HG03159 (cell line): ENCODE measurements around the gene RERE.

Experiments used
- ATAC-seq: cut with Tn5 transposase; IDR thresholded peaks from one replicate; pipeline ENCODE4 v1.9.1; 2021; ENCODE audit warnings: mild to moderate bottlenecking, moderate library complexity; ENCODE audit not compliant: unreplicated experiment

RERE gene

GRCh38 chr1:8376358-8376840 is 441.0 kb downstream of the RERE start:
- no peak for ATAC-seq

DNA sequence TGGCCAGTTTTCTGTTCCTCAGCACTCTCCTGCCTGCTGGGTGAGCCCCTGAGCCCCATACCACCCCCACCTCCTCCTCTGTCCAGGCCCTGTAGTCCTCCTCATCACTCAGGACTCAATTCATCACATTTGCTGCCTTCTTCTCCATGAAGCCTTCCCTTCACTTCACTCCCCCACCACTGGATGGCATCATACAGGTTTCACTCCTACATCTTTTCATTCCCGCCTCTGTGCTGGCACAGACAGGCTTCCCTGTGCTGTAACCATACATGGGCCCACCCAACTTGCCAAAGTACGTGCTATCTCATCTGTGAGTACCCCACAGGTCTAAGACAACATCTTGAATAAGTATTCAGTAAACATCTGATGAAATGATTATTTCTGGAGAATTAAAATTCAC is 442.6 kb downstream of the RERE start:
- no peak for ATAC-seq

DNA sequence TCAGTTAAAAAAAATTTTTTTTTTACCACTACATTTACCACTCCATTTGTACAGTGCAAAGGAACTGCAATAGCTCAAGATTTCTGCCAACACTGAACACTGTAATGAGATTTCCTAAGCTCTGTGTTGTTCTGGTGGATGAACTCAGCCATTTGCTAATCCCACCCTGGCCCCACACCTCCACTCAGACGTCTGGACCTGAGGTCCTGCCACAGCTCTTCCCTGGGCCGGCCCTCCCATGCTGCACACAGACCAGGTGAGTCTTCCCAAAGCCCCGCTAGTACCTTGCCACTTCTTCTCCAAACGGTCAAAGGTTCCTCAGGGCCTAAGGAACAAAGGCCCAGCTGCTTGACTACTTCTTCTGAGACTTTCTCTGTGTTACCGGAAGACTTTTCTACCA is 443.1 kb downstream of the RERE start:
- ATAC-seq = no peak

- no peak for ATAC-seq
These were observed 443.7 kb downstream of the RERE start for GRCh38 chr1:8373581-8374241.

DNA sequence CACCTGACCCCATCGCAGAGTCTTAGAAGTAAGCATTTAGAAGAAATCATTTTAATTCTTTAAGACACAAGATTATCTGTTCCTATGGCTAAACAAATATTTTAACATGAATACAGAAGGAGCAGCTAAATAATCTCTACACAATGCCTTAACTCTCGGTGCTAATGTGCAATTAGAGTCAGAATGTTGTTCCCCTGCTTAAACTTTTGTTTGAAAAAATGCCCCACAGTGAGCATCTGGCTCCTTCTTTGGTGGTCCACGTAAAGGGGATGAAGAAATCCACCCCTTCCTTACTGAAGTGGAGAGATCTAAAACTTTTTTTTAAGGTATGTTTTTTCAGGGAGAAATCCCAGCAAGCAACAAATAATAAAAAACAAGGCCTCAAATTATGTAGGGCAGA is 444.3 kb downstream of the RERE start:
- ATAC-seq = no peak

DNA sequence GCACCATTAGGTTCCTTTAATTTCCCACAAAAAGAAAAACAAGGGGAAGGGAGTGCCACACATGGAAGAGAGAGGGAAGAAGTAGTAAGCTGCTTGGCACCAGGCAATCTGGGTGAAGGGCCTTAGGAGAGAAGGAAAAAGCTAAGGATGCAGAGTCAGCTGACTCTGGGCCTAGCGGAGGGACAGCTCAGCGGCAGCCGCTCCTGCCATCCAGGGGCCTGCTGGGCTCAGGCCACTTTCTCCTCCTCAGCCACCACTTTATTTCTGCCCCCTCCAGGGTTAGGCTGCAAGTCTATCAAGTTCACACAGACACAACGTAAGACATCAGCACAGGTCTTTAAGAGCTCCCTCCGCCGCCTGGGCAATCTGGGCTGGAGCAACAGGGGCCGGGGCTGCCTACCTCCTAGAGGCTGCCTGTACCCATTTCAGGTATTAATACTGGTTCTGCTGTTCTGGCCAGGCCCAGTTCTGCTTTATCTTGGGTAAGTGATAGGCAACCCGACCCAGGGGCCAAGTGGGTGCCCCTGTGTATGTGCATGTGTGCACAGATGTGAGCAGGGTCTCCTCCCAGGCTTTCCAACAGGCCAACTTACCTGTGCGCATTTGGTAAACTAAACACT is 446.0 kb downstream of the RERE start:
- no peak for ATAC-seq

- ATAC-seq = no peak
These were observed 446.5 kb downstream of the RERE start for GRCh38 chr1:8370905-8371315.

DNA sequence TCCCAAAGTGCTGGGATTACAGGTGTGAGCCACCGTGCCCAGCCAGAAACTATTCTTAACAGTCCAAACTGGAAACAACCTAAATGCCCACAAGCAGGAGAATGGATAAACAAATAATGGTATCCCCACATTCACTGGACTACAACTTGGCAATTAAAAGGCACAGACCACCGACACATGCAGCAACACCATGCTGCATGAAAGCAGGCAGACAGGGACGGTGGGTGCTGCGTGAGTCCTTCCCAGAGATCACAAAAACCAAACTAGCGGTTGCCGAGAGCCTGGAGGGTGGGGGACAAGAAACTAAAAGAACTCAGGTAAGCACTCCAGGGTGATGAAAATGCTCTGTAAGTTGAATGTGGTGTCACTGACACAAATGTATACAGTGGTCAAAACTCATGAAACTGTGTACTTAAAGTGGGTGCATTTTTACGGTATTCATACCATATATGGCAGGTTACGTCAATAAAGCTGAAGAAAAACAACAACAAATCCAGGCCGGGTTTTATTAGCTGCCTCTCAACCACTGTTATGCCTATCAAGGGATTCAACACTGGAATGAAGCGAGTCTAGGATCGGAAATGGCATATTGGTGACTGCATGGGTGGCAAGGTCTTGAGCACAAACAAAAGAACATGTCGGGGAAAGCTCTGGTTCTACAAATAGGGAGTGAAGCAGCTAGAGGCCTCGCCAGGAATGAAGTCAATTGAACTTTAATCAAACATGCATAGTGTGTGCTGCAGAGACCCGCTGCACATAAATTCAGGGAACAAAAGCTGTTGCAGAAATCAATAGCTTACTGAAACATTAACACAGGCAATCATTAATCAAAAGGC is 447.2 kb downstream of the RERE start:
- no peak for ATAC-seq

- no peak for ATAC-seq
These were observed 448.3 kb downstream of the RERE start for GRCh38 chr1:8368956-8369639.

- no peak for ATAC-seq
These were observed 449.8 kb downstream of the RERE start for GRCh38 chr1:8367571-8368194.

- no peak for ATAC-seq
These were observed 451.6 kb downstream of the RERE start for GRCh38 chr1:8365661-8366362.

DNA sequence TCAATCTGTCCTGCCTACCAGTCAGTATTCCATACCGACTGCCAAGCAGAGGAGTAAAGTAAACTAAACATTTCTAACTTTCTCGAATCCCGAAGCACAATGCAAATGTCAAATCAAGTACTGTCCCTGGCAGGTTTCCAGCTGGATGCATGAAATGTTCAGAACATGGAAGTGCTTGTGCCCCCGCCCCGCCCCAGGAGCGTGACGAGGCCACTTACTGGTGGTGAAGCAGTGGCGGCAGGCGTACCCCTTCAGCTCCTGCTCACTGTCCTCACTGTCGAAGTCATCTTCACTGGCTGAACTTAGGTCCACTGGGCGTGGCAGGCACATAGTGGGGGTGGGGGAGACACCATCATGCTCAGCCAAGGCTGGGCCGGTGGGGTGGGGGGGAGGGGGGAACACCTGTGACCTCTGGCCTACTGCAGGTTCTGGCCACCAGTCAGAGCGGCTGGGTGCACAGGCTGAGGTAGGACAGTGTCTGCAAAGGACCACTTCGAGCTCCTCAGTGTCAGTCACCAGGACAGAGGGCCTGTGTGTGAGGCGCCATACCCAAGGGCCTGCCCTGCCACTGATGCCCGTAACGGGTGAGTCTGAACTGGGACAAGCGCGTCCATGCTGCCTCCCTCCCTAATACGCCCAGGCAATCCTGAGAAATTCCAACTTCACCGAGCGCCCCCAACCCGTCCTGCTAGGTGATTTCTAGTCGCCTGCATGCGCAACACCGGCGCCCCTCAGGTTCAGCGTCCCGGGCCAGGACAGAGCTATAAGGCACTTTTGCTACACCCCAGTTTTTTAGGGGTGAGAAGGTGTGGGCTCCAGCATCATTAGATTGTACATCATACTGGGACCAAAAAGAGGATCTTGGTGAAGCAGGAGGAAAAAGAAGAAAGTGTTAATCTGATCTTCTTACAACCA is 452.7 kb downstream of the RERE start:
- ATAC-seq = no peak

DNA sequence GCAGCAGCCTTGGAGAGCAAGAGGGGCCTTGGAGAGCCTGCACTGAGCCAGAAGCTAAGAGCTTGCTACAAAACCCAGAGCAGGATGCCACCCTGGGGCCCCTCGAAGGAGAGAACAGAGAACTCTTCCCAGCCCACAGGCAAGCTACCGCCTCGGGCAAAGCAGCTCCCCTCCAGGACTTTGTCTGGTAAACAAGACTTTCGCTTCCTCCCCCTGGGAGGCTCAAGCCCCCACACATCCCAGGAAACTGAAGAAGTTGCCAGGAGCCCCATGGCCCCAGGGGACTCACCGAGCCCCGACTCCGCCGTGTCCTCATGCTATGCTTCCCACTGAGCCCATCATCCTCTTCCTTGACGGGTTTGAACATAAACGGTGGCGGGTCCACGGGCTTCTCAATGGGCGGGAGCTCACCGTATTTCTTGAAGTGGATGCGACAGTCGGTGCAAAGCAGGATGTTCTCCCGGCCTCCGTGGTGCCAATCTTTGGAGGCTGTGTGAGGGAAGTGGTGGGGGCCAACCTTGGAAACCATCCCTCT is 453.6 kb downstream of the RERE start:
- no peak for ATAC-seq

GRCh38 chr1:8363186-8363766 is 454.2 kb downstream of the RERE start:
- ATAC-seq = no peak

DNA sequence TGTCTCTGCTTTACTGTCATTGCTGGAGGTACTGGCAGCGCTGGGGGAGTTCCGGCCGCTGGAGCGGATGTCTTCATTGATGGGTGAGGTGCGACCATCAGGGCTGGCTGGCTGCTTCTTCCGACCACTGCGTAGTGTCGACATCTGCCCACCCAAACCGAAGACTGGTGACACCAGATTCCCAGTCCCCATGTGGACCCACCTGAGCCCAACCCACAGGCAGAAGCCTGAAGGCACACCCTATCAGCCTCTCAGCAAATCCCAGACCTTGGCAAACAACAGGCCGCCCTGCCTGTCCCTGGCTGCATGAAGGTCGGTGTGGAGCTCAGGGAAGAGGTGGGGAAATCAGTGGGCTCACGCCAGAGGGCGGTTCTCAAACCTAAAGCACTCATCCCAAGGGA is 454.7 kb downstream of the RERE start:
- ATAC-seq = no peak

GRCh38 chr1:8361198-8361849 is 456.1 kb downstream of the RERE start:
- no peak for ATAC-seq

DNA sequence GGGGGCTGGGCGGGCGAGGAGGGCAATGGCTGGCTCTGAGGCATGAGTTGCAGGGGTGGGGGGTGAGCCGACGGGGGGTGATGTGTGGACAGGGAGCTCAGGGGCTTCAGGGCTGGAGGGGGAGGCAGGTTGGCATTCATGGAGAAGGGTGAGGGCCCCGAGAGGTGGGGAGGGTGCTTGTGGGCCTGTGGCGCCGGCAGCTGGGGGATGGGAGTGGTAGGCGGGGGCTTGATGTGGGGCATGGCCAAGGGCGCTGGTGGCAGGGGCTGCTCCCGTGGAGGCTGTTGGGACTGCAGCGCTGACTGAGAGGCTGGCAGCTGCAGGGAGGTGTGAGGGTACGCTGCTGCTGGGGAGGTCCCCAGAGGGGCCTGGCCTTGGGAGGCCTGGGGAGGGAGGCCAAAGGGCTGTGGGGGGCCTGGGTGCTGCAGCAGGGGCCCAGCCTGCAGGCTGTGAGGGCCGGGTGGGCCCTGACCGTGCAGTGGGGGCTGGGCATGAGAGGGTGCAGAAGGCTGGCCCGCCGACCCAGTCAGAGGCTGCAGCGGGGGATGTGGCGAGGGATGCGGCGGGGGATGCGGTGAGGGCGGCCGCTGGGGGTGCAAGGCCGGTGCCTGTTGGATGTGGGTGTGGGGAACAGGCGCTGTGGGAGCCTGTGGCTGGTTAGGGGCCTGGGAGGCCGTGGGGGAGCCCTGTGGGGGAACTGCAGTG is 456.8 kb downstream of the RERE start:
- no peak for ATAC-seq
